ENCODE data around the gene CAPN12. TPM values are rescaled to one million over a fixed set of nuclear protein-coding genes. Genes with fewer than 3 reads are reported as not detected.
"Not testable (repeated sequence)": the region's sequence is repeated elsewhere in the genome, so short reads cannot be mapped to it uniquely, and the experiment has no call there.

CAPN12 gene
- total RNA-seq, 1 donor from 2014 or later, result not detected

DNA sequence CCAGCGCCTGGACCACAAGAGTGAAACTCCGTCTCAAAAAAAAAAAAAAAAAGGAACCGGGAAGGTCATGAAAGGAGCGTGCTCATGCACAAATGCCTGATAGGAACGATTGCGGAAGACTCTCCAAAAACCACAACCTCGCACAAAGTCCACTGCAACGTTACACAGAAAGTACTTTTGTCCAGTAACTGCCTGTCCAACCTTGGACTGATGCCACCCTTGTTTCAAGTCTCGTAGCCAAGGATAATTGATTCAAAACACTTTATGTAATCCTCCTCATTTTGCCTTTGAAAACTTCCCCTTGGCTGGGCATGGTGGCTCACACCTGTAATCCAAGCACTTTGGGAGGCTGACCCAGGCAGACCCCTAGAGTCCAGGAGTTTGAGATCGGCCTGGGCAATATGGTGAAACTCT is 15.3 kb upstream of the CAPN12 start:
- Histone ChIP-seq H3K9me3 (no peaks in the 10 kb centered on the region), H3K4me1 (no peaks in the 10 kb centered on the region), H3K4me3 (no peak overlapping the region), H3K27ac (no peak overlapping the region), H3K36me3 (no peaks in the 10 kb centered on the region), H3K27me3 (no peaks in the 10 kb centered on the region)
- DNase-seq (ENCODE audit: low spot score in 2 of 2), result no peak
- no peak for TF ChIP-seq CTCF (IDR thresholded peaks at IDR 0.05)
- intact Hi-C loops (cut with DNase I), result no loop called here

- intact Hi-C loops (cut with DNase I); DNase-seq (ENCODE audit: low spot score in 2 of 2); H3K9me3 ChIP-seq: not testable (repeated sequence)
Observed at GRCh38 chr19:38754196-38754595, 9.9 kb upstream of the CAPN12 start.

DNA sequence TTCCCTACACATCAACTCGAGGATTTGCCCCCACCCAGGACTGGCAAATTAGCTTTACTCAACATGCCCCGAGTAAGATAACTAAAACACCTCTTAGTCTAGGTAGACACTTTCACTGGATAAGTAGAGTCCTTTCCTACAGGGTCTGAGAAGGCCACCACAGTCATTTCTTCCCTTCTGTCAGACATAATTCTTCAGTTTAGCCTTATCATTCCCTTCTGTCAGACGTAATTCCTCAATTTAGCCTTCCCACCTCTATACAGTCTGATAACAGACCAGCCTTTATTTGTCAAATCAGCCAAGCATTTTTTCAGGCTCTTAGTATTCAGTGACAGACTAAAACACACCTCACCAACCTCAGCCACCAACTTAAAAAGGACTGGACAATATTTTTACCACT is 9.5 kb upstream of the CAPN12 start:
- H3K4me1 ChIP-seq; H3K36me3 ChIP-seq; H3K27me3 ChIP-seq; intact Hi-C loops (cut with DNase I); H3K27ac ChIP-seq; H3K9me3 ChIP-seq; H3K4me3 ChIP-seq; DNase-seq (ENCODE audit: low spot score in 2 of 2): not testable (repeated sequence)

More at GRCh38 chr19:38754196-38754595, 9.9 kb upstream of the CAPN12 start:
- not testable (repeated sequence) for H3K36me3 ChIP-seq, H3K27me3 ChIP-seq, H3K4me1 ChIP-seq, H3K4me3 ChIP-seq, H3K27ac ChIP-seq

- no peak for DNase-seq (ENCODE audit: low spot score in 2 of 2)
- Histone ChIP-seq H3K4me1 (no peaks in the 10 kb centered on the region), H3K27ac (no peak overlapping the region), H3K9me3 (no peaks in the 10 kb centered on the region), H3K4me3 (no peak overlapping the region), H3K36me3 (no peaks in the 10 kb centered on the region), H3K27me3 (no peaks in the 10 kb centered on the region)
- intact Hi-C loops (cut with DNase I), result no loop called here
- no peak for TF ChIP-seq CTCF (IDR thresholded peaks at IDR 0.05)
Observed at GRCh38 chr19:38745316-38745715, 1.0 kb upstream of the CAPN12 start.

DNA sequence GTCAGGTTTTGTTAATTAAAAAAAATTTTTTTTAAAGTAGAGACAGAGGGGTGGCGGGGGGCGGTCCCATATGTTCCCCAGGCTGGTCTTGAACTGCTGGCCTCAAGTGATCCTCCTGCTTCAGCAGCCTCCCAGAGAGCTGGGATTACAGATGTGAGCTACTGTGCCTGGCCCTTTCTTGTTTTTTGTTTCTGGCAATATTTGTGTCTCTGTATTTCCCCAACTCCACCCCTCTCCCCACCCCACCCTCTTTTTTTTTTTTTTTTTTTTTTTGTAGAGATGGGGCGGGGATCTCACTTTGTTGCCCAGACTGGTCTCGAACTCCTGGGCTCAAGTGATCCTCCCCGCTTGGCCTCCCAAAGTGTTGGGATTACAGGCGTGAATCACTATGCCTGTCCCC is 600 bp upstream of the CAPN12 start:
- no peaks in the 10 kb centered on the region for H3K27me3 ChIP-seq
- no peaks in the 10 kb centered on the region for H3K9me3 ChIP-seq
- no peak overlapping the region for H3K27ac ChIP-seq
- no peaks in the 10 kb centered on the region for H3K36me3 ChIP-seq
- no peaks in the 10 kb centered on the region for H3K4me1 ChIP-seq
- intact Hi-C loops (cut with DNase I), result no loop called here
- no peak for TF ChIP-seq CTCF (IDR thresholded peaks at IDR 0.05)
- DNase-seq (ENCODE audit: low spot score in 2 of 2), result no peak
- no peak overlapping the region for H3K4me3 ChIP-seq

GRCh38 chr19:38743394-38744297 is 628 bp downstream of the CAPN12 start:
- no peak for TF ChIP-seq CTCF (IDR thresholded peaks at IDR 0.05)
- Histone ChIP-seq H3K27me3 (no peaks in the 10 kb centered on the region), H3K27ac (no peak overlapping the region), H3K36me3 (no peaks in the 10 kb centered on the region), H3K4me3 (no peak overlapping the region), H3K9me3 (no peaks in the 10 kb centered on the region), H3K4me1 (no peaks in the 10 kb centered on the region)
- intact Hi-C loops (cut with DNase I), result no loop called here
- no peak for DNase-seq (ENCODE audit: low spot score in 2 of 2)

All from ascending aorta (tissue), 2 donors.